PC-9 (cell line): ENCODE measurements around the gene SGK1.

Experiments
- EZH2 ChIP-seq: fragments of 200-600 bp; sonication (generic); IDR thresholded peaks from 2 replicates; pipeline ENCODE4 v1.8.0; 2017; ENCODE audit warnings: antibody characterized with exemption, low read depth
- TF ChIP-seq, protein P1 (sequence below): fragments of 200-600 bp; sonication (generic); conservative IDR thresholded peaks from 2 replicates; pipeline ENCODE4 v1.6.1; 2017; ENCODE audit warnings: mixed run types, antibody characterized with exemption, mild to moderate bottlenecking, moderate library complexity

- TF ChIP-seq, protein P1, sequence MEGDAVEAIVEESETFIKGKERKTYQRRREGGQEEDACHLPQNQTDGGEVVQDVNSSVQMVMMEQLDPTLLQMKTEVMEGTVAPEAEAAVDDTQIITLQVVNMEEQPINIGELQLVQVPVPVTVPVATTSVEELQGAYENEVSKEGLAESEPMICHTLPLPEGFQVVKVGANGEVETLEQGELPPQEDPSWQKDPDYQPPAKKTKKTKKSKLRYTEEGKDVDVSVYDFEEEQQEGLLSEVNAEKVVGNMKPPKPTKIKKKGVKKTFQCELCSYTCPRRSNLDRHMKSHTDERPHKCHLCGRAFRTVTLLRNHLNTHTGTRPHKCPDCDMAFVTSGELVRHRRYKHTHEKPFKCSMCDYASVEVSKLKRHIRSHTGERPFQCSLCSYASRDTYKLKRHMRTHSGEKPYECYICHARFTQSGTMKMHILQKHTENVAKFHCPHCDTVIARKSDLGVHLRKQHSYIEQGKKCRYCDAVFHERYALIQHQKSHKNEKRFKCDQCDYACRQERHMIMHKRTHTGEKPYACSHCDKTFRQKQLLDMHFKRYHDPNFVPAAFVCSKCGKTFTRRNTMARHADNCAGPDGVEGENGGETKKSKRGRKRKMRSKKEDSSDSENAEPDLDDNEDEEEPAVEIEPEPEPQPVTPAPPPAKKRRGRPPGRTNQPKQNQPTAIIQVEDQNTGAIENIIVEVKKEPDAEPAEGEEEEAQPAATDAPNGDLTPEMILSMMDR: no peak
- no peak for TF ChIP-seq EZH2
Observed at GRCh38 chr6:134198093-134198492, 119.8 kb downstream of the SGK1 start.
